ENCODE results near the gene KIF12.

Gene KIF12

GRCh38 chr9:114078021-114078780 lies 20.9 kb downstream of the KIF12 start, which contains the start of gene AMBP:
TSS of gene AMBP (minus strand) at chr9:114078300. CDS start at chr9:114078209, 91 bp downstream.
- DNase-seq (ENCODE audit: low spot score in 2 of 2) = no peak
- no peaks in the 10 kb centered on the region for H3K4me1 Mint-ChIP-seq
- H3K36me3 Mint-ChIP-seq = no peaks in the 10 kb centered on the region
- H3K27me3 Mint-ChIP-seq = peaks cover 19% of the 10 kb centered on the region
- H3K4me3 Mint-ChIP-seq = no peak within 1 kb of the TSS
- no peak for ATAC-seq (ENCODE audit: low read depth)
- H3K9me3 Mint-ChIP-seq = peaks cover 2% of the 10 kb centered on the region
- no peak within 1 kb of the TSS for H3K27ac Mint-ChIP-seq

GRCh38 chr9:114077162-114077837 lies 21.8 kb downstream of the KIF12 start:
- DNase-seq (ENCODE audit: low spot score in 2 of 2) (no peak), ATAC-seq (ENCODE audit: low read depth) (no peak)
- H3K4me3 Mint-ChIP-seq = no peak overlapping the region
- peaks cover 2% of the 10 kb centered on the region for H3K9me3 Mint-ChIP-seq
- peaks cover 19% of the 10 kb centered on the region for H3K27me3 Mint-ChIP-seq
- H3K36me3 Mint-ChIP-seq = no peaks in the 10 kb centered on the region
- no peaks in the 10 kb centered on the region for H3K4me1 Mint-ChIP-seq
- no peak overlapping the region for H3K27ac Mint-ChIP-seq

GRCh38 chr9:114076237-114077161 lies 22.6 kb downstream of the KIF12 start:
- H3K27ac Mint-ChIP-seq = no peak overlapping the region
- H3K9me3 Mint-ChIP-seq = peaks cover 2% of the 10 kb centered on the region
- H3K4me3 Mint-ChIP-seq = no peak overlapping the region
- ATAC-seq (ENCODE audit: low read depth) (no peak), DNase-seq (ENCODE audit: low spot score in 2 of 2) (no peak)
- H3K27me3 Mint-ChIP-seq = peaks cover 19% of the 10 kb centered on the region
- H3K4me1 Mint-ChIP-seq = no peaks in the 10 kb centered on the region
- H3K36me3 Mint-ChIP-seq = no peaks in the 10 kb centered on the region

- Mint-ChIP-seq H3K27ac (no peak overlapping the region), H3K27me3 (peaks cover 19% of the 10 kb centered on the region), H3K36me3 (no peaks in the 10 kb centered on the region), H3K4me1 (no peaks in the 10 kb centered on the region), H3K9me3 (peaks cover 2% of the 10 kb centered on the region), H3K4me3 (no peak overlapping the region)
- DNase-seq (ENCODE audit: low spot score in 2 of 2) (no peak), ATAC-seq (ENCODE audit: low read depth) (no peak)
Measured at GRCh38 chr9:114075602-114076001, 23.5 kb downstream of the KIF12 start.

- peaks cover 16% of the 10 kb centered on the region for H3K27me3 Mint-ChIP-seq
- no peak for ATAC-seq (ENCODE audit: low read depth)
- H3K4me1 Mint-ChIP-seq = no peaks in the 10 kb centered on the region
- no peak overlapping the region for H3K4me3 Mint-ChIP-seq
- peaks cover 2% of the 10 kb centered on the region for H3K9me3 Mint-ChIP-seq
- no peak overlapping the region for H3K27ac Mint-ChIP-seq
- H3K36me3 Mint-ChIP-seq = no peaks in the 10 kb centered on the region
- DNase-seq (ENCODE audit: low spot score in 2 of 2) = no peak
Measured at GRCh38 chr9:114072184-114073140, 26.6 kb downstream of the KIF12 start.

GRCh38 chr9:114071197-114071795 lies 27.8 kb downstream of the KIF12 start:
- Mint-ChIP-seq H3K27me3 (peaks cover 9% of the 10 kb centered on the region), H3K4me3 (no peak overlapping the region), H3K9me3 (peaks cover 2% of the 10 kb centered on the region), H3K4me1 (no peaks in the 10 kb centered on the region), H3K27ac (no peak overlapping the region), H3K36me3 (no peaks in the 10 kb centered on the region)
- ATAC-seq (ENCODE audit: low read depth) = no peak
- no peak for DNase-seq (ENCODE audit: low spot score in 2 of 2)

GRCh38 chr9:114070188-114071103 lies 28.6 kb downstream of the KIF12 start:
- Mint-ChIP-seq H3K27ac (no peak overlapping the region), H3K36me3 (no peaks in the 10 kb centered on the region), H3K9me3 (peaks cover 2% of the 10 kb centered on the region), H3K27me3 (peaks cover 4% of the 10 kb centered on the region), H3K4me1 (no peaks in the 10 kb centered on the region), H3K4me3 (no peak overlapping the region)
- DNase-seq (ENCODE audit: low spot score in 2 of 2) (no peak), ATAC-seq (ENCODE audit: low read depth) (no peak)

GRCh38 chr9:114069476-114070187 lies 29.5 kb downstream of the KIF12 start:
- H3K27ac Mint-ChIP-seq = no peak overlapping the region
- DNase-seq (ENCODE audit: low spot score in 2 of 2) = no peak
- H3K4me1 Mint-ChIP-seq = no peaks in the 10 kb centered on the region
- peaks cover 2% of the 10 kb centered on the region for H3K9me3 Mint-ChIP-seq
- no peaks in the 10 kb centered on the region for H3K36me3 Mint-ChIP-seq
- no peak overlapping the region for H3K4me3 Mint-ChIP-seq
- H3K27me3 Mint-ChIP-seq = peaks cover 3% of the 10 kb centered on the region
- ATAC-seq (ENCODE audit: low read depth) = no peak

- ATAC-seq (ENCODE audit: low read depth) = no peak
- Mint-ChIP-seq H3K9me3 (no peaks in the 10 kb centered on the region), H3K27me3 (peaks cover 11% of the 10 kb centered on the region), H3K36me3 (no peaks in the 10 kb centered on the region), H3K4me1 (no peaks in the 10 kb centered on the region), H3K27ac (no peak overlapping the region), H3K4me3 (no peak overlapping the region)
- DNase-seq (ENCODE audit: low spot score in 2 of 2) = no peak
Measured at GRCh38 chr9:114065304-114065703, 33.8 kb downstream of the KIF12 start.

- no peak overlapping the region for H3K4me3 Mint-ChIP-seq
- no peaks in the 10 kb centered on the region for H3K36me3 Mint-ChIP-seq
- H3K27ac Mint-ChIP-seq = no peak overlapping the region
- no peak for ATAC-seq (ENCODE audit: low read depth)
- no peak for DNase-seq (ENCODE audit: low spot score in 2 of 2)
- peaks cover 12% of the 10 kb centered on the region for H3K27me3 Mint-ChIP-seq
- H3K4me1 Mint-ChIP-seq = no peaks in the 10 kb centered on the region
- H3K9me3 Mint-ChIP-seq = no peaks in the 10 kb centered on the region
Measured at GRCh38 chr9:114061830-114062474, 37.1 kb downstream of the KIF12 start.

GRCh38 chr9:114061292-114061691 lies 37.8 kb downstream of the KIF12 start:
- no peak overlapping the region for H3K27ac Mint-ChIP-seq
- no peaks in the 10 kb centered on the region for H3K36me3 Mint-ChIP-seq
- ATAC-seq (ENCODE audit: low read depth) = no peak
- peaks cover 12% of the 10 kb centered on the region for H3K27me3 Mint-ChIP-seq
- H3K9me3 Mint-ChIP-seq = no peaks in the 10 kb centered on the region
- DNase-seq (ENCODE audit: low spot score in 2 of 2) = no peak
- H3K4me1 Mint-ChIP-seq = no peaks in the 10 kb centered on the region
- no peak overlapping the region for H3K4me3 Mint-ChIP-seq
